Lower leg skin (tissue), 4 donors: ENCODE results near the gene RAB3GAP1. TPM values are rescaled to one million over a fixed set of nuclear protein-coding genes. Genes with fewer than 3 reads are reported as not detected.

ENCODE experiments used
- DNase-seq, 2 donors: peaks; one replicate each; pipeline ENCODE4 v3.0.0-alpha.2; 2019; ENCODE audit warnings: low spot score in 2 of 2
- H3K4me3 ChIP-seq: fragments of 200-600 bp; sonication (generic); 2 replicates; pipeline ENCODE4 v1.5.1; 2017; ENCODE audit warnings: mild to moderate bottlenecking, low read depth; ENCODE audit not compliant: poor library complexity, severe bottlenecking
- POLR2A ChIP-seq, 2 donors: fragments of 450-650 bp; IDR thresholded peaks; one replicate each; pipeline ENCODE4 v1.6.1; 2016 to 2017; ENCODE audit warnings: antibody characterized with exemption in 2 of 2, mild to moderate bottlenecking in 1 of 2, moderate library complexity in 1 of 2
- WGBS, 2 donors: methylation state at CpG; one replicate each; pipeline ENCODE4 v1.1.5; 2018; 5-methylcytosine and 5-hydroxymethylcytosine counted together
- intact Hi-C: fragments of 100-400 bp; cut with DNase I; formaldehyde crosslinking; loops from one replicate; pipeline ENCODE4 v1.15.0; 2023; ENCODE audit warnings: low total_unique reads
- total RNA-seq, 4 donors: library from RNA; depleted of rRNA; stranded (reverse); fragments of >200 nt; gene quantifications; one replicate each; pipeline ENCODE4 v1.1.0, GENCODE V29; 2016
- TF ChIP-seq, protein P1 (sequence below), 3 donors: fragments of 450-650 bp; IDR thresholded peaks; one replicate each; pipeline ENCODE4 v1.5.1; 2016; ENCODE audit warnings: antibody characterized with exemption in 3 of 3, mild to moderate bottlenecking in 3 of 3, moderate library complexity in 2 of 3

The RAB3GAP1 gene
- total RNA-seq, 4 donors from 2014 or later: 50.8 to 57.5 (median 52.4) TPM

DNA sequence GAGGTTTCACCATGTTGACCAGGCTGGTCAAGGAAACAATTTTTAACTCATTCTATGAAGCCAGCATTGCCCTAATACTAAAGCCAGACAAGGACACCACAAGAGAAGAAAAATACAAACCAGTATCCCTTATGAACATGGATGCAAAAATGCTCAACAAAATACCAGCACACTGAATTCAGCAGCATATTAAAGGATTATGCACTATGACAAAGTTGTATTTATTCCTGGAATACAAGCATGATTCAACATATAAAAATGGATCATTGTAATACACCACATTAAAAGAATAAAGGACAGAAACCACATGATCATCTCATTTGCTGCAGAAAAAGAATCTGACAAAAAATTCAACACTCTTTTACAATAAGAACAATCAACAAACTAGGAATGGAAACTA, 138.7 kb downstream of the RAB3GAP1 start:
- H3K4me3 ChIP-seq: no peak overlapping the region
- intact Hi-C loops: no loop called here
- no peak for DNase-seq
- no peak for TF ChIP-seq POLR2A (IDR thresholded peaks at IDR 0.05)
- TF ChIP-seq, protein P1, sequence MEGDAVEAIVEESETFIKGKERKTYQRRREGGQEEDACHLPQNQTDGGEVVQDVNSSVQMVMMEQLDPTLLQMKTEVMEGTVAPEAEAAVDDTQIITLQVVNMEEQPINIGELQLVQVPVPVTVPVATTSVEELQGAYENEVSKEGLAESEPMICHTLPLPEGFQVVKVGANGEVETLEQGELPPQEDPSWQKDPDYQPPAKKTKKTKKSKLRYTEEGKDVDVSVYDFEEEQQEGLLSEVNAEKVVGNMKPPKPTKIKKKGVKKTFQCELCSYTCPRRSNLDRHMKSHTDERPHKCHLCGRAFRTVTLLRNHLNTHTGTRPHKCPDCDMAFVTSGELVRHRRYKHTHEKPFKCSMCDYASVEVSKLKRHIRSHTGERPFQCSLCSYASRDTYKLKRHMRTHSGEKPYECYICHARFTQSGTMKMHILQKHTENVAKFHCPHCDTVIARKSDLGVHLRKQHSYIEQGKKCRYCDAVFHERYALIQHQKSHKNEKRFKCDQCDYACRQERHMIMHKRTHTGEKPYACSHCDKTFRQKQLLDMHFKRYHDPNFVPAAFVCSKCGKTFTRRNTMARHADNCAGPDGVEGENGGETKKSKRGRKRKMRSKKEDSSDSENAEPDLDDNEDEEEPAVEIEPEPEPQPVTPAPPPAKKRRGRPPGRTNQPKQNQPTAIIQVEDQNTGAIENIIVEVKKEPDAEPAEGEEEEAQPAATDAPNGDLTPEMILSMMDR (IDR thresholded peaks at IDR 0.05): no peak

DNA sequence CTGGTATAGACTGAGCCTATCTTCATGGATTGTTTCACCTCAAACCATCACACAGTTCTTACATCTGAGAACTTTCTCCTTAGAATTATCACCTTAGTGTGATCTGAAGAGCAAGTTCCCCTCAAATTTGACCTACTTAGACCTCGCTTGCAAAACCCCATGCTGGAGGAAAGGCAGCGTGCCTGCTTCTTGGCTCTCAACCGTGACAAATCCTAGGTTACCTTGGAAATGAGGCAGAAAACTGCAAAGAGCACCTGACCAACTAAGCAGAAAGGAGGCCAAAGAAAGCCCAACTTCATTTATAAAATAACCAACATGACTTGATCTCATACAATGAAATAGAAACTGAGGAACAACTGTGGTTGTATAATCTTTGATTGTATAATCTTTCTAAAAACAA, 146.4 kb downstream of the RAB3GAP1 start:
- no peak for DNase-seq
- WGBS, 2 donors: 90 to 91% methylated on average over 3 of the region's 3 CpGs
- H3K4me3 ChIP-seq: no peak overlapping the region
- intact Hi-C loops: no loop called here
- TF ChIP-seq, protein P1 (IDR thresholded peaks at IDR 0.05): no peak
- no peak for TF ChIP-seq POLR2A (IDR thresholded peaks at IDR 0.05)

DNA sequence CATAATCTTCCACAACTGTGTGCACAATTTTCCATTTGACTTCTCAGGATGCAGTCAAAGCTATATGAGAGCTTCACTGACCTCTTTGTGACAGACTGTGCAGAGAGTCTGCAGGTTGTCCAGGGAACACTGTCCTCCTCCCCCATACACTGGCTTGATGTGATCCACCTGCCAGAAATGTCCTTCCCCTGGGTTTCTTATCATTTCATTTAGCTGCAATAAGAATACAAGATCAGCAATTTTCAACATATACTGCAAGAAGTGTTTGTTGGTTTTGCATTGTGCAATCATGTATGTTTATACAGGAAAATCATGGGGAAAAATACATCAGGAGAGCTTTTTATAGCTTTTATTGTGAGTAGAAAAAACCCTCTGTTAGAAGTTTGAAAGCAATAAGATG, 150.7 kb downstream of the RAB3GAP1 start:
- TF ChIP-seq POLR2A (IDR thresholded peaks at IDR 0.05): no peak
- TF ChIP-seq, protein P1 (IDR thresholded peaks at IDR 0.05): no peak
- no peak overlapping the region for H3K4me3 ChIP-seq
- intact Hi-C loops: no loop called here
- DNase-seq: no peak

DNA sequence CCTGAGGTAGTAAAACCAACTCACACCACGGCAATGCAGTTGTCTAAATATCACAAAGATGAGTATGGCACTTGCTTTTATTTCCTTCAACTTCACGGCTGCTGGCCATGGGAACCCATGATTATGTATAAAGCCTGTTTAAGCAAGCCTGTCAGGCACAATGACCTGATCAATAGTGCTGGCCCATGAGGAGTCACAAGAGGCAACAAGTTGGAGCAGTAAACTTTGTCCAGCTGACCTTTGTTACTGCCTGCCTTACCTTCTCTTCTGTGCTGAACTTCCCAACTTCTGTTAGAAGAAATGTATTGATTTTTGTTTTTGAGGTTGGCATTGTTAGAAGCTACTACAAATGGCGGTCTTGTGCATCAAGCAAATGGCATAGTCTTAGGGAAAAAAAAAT, 151.9 kb downstream of the RAB3GAP1 start:
- intact Hi-C loops: no loop called here
- H3K4me3 ChIP-seq: no peak overlapping the region
- no peak for TF ChIP-seq POLR2A (IDR thresholded peaks at IDR 0.05)
- TF ChIP-seq, protein P1 (IDR thresholded peaks at IDR 0.05): no peak
- DNase-seq: no peak
- 96 to 98% methylated on average over 3 of the region's 3 CpGs for WGBS, 2 donors

DNA sequence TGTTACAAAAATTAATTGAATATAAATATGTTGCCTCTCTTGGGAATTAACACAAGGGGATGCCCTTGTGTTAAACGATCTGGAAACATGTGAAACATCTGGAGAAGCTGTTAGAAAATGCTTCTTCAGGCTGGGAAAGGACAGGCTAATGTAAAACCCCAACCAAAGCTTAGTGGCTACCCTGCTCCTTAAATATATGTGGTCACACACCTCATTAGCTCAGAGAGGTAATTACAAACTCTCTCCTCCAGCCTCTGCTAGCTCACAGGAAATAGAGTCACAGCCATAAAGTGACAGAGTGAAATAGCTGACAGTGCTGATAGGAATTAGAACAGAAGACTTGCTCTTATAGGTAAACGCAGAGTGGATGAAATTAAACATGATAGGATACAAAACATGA, 155.9 kb downstream of the RAB3GAP1 start:
- intact Hi-C loops: no loop called here
- no peak for DNase-seq
- TF ChIP-seq POLR2A (IDR thresholded peaks at IDR 0.05): no peak
- WGBS, 2 donors: 59 to 64% methylated on average over 2 of the region's 2 CpGs
- H3K4me3 ChIP-seq: no peak overlapping the region

DNA sequence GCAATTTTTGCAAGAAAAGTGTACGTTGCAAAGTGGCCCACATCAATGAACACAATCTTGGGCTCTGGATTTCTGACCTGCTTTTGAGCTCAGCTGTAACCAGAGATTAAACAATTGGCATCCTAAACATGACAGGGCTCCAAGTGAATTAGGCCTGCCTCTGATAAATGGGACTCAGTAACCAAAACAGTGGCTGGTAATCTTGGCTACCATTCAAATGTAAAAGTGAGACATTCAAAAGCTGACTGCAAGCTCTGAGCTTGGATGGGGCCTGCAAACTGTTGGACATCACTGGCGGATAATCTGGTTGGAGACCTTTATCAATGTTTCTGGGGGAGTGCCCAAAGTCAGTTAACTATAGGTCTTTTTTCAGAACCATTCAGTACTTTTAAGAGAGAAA, 160.7 kb downstream of the RAB3GAP1 start:
- TF ChIP-seq POLR2A (IDR thresholded peaks at IDR 0.05): no peak
- TF ChIP-seq, protein P1 (IDR thresholded peaks at IDR 0.05): no peak
- no peak for DNase-seq
- no peak overlapping the region for H3K4me3 ChIP-seq
- 89 to 93% methylated on average over 2 of the region's 2 CpGs for WGBS, 2 donors
- intact Hi-C loops: no loop called here
